Measurements from ENCODE around the gene ZNF629.

Gene ZNF629

DNA sequence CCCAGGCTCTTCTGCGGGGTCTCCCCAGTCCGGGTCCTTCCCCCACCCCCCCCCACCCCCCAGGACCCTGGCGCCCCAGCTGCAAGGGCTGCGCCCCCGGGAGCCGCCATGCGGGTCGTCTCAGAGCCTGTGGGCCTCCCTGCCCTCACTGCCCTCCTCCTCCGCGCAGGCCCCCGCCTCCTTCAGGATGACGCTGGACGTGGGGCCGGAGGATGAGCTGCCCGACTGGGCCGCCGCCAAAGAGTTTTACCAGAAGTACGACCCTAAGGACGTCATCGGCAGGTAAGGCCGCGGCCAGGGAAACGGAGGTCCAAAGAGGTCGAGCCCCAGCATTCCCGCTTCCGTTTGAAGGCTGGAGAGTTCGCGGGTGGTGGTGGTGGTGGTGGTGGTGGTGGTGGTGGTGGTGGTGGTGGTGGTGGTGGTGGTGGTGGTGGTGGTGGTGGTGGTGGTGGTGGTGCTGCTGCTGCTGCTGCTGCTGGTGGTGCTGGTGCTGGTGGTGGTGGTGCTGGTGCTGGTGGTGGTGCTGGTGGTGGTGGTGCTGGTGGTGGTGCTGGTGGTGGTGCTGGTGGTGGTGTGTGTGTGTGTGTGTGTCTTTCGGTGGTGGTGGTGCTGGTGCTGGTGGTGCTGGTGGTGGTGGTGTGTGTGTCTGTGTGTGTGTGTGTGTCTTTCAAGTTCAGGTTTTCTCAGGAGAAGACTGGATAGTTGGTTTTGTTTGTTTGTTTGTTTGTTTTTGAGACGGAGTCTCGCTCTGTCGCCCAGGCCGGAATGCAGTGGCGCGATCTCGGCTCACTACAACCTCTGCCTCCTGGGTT lies 38.2 kb downstream of the ZNF629 start:
- DNase-seq (ENCODE audit: low read depth, low spot score): no peak

DNA sequence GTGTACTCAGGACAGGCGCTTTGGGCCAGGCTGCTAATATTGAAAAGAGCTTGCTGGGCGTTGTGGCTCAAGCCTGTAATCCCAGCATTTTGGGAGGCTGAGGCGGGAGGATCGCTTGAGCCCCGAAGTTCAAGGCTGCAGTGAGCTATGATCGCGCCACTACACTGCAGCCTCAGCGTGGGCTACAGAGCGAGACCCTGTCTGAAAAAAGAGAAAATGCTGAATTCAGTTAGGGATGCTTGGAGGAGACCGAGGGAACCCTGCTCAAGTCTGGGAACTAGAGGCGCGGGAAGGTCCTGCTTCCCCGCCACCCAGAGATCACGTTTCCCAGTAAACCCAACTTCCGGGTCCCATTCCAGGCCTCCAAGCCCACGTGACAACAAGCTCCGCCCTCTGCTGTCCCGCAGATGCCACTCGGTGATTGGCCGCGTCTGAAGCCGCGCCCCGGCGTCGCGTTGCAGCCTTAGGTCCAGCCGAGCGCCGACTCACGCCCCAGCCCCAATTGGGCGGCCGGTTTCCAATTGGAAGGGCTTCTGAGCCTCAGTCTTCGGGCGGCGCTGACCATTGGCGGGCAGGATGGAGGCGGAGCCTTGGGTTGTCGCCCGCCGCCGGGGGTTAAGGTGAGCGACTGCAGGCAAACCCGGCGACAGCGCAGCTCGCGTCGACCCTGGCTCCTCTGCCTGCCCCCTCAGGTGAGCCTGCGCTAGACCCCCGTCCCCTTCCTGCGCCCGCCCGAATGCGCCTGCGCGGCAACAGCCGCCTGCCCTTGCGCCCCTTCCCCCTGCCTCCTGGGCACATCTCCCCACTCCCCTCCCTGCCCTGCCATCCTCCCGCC lies 39.0 kb downstream of the ZNF629 start, which contains the start of gene PHKG2:
Gene PHKG2 (plus strand): TSS at position 627 of the 835 bp plus-strand sequence. CDS start 396 bp downstream, outside the sequence.
- DNase-seq (ENCODE audit: low read depth, low spot score): peak; percentile 89

DNA sequence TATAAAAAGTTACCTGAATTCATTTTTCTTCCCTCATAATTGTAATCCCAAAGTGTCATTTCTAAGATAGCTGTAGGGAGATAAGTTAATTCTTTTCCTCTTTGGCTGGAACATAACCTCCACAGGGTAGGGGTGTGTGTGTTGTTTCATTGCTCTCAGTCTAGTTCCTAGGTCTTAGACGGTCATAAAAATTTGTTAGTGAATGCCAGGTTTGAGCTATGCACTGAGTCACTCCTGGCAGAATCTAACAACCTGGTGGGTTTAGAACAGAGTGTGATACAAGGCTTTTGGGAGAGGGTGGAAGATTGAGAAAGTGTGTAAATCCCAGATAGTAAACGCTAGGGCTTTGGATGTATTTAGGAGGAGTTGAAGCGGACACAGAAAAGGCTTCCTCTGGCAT lies 39.7 kb downstream of the ZNF629 start:
- no peak for DNase-seq (ENCODE audit: low read depth, low spot score)

GRCh38 chr16:30746638-30747175 lies 40.3 kb downstream of the ZNF629 start:
- no peak for DNase-seq (ENCODE audit: low read depth, low spot score)

DNA sequence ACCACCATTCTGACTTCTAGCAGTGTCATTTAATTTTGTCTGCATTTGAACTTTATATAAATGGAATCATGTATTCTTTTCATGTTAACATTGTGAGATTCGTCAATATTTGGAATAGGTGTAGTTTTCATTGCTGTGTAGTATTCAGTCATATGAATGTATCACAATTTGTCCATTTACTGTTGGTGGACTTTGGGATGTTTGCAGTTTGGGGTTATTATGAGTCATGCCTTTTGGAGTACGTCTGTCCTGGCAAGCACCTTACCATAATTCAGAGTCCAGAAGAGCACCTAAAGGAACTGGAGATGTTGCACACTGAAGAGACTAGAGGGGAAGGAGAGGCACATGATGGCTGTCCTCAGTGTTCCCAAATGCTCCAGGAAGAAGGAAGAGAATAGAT lies 41.9 kb downstream of the ZNF629 start:
- no peak for DNase-seq (ENCODE audit: low read depth, low spot score)

- DNase-seq (ENCODE audit: low read depth, low spot score): no peak
These were observed 42.8 kb downstream of the ZNF629 start for GRCh38 chr16:30744183-30744582.

- DNase-seq (ENCODE audit: low read depth, low spot score): no peak
These were observed 43.3 kb downstream of the ZNF629 start for GRCh38 chr16:30743716-30744115.

GRCh38 chr16:30741461-30741914 lies 45.5 kb downstream of the ZNF629 start:
- no peak for DNase-seq (ENCODE audit: low read depth, low spot score)

DNA sequence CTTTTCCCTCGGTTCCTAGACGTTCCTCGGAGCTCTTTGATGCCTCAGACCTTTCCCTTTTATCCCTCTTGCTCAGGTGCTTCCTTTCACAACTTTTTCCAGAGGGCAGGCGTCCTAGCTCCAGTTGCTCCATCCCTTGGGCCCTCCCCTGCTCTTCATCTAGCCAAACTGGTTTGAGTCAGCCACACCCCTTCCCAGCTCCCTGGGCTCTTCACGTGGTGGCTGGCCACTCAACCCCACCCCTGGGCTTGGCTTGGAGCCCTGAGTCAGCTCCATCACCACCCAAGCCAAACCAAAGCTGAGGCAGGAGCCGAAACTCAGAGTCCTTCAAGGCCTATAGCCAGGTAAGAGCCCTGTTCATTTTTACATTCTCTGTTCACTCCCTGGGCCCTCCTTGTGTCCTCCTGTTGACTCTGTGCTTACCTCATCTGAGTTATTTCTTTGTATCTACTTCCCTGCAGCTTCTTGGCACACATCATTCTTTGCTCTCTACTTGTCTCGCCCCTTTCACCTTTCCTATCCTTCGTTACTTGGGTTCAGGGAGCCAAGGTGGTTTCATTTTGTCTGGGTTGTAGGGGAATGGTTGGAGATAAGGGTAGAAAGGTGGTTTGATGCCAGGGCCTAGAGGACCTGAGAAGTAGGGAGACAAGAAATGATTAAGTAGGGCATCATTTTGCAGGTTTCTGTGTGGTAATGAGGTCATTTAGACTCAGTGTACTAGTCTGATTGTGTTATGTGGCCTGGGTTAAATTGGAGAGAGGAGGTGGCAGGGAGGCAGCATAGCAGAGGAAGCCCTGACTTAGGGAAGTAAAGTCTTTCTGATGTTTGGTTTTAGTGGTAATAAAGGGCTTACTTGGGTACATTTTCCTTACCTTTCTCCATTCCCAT lies 46.4 kb downstream of the ZNF629 start:
- no peak for DNase-seq (ENCODE audit: low read depth, low spot score)

- no peak for DNase-seq (ENCODE audit: low read depth, low spot score)
These were observed 47.7 kb downstream of the ZNF629 start for GRCh38 chr16:30738984-30739951.

GRCh38 chr16:30737794-30738648 lies 49.0 kb downstream of the ZNF629 start:
- DNase-seq (ENCODE audit: low read depth, low spot score): no peak

- no peak for DNase-seq (ENCODE audit: low read depth, low spot score)
These were observed 49.8 kb downstream of the ZNF629 start for GRCh38 chr16:30736995-30737793.

- DNase-seq (ENCODE audit: low read depth, low spot score): no peak
These were observed 55.6 kb downstream of the ZNF629 start for GRCh38 chr16:30731411-30731810.

- DNase-seq (ENCODE audit: low read depth, low spot score): no peak
These were observed 57.9 kb downstream of the ZNF629 start for GRCh38 chr16:30728899-30729672.
